Lung (tissue), 12 donors: ENCODE data around the gene MARK3. TPM values are rescaled to one million over a fixed set of nuclear protein-coding genes. Genes with fewer than 3 reads are reported as not detected.

Experiments used
- ATAC-seq: fragments of 200-7000 bp; cut with Tn5 transposase; one replicate; pipeline ENCODE4 v1.9.1; 2020; ENCODE audit warnings: moderate number of reproducible peaks; ENCODE audit not compliant: insufficient read depth, low FRiP score
- DNase-seq, 3 donors: peaks; one replicate each; pipeline ENCODE4 v3.0.0-alpha.2; 2013 to 2017
- H3K27ac ChIP-seq, 2 donors: one replicate each; pipeline ENCODE4 v1.5.1; 2013; ENCODE audit warnings: mild to moderate bottlenecking in 2 of 2, moderate library complexity in 2 of 2, control low read depth in 1 of 2, inconsistent platforms in 1 of 2, low read depth in 1 of 2, low read length in 1 of 2
- H3K27me3 ChIP-seq, 3 donors: one replicate each; pipeline ENCODE4 v1.5.1; 2013; ENCODE audit warnings: low read length in 2 of 3; ENCODE audit not compliant: control insufficient read depth in 3 of 3, insufficient read depth in 3 of 3
- H3K36me3 ChIP-seq, 4 donors: one replicate each; pipeline ENCODE4 v1.5.1; 2013; ENCODE audit warnings: low read length in 4 of 4, mild to moderate bottlenecking in 1 of 4, moderate library complexity in 1 of 4; ENCODE audit not compliant: control insufficient read depth in 4 of 4, insufficient read depth in 4 of 4
- H3K4me1 ChIP-seq, 5 donors: one replicate each; pipeline ENCODE4 v1.5.1; 2013; ENCODE audit warnings: low read length in 5 of 5, mild to moderate bottlenecking in 2 of 5, moderate library complexity in 1 of 5; ENCODE audit not compliant: control insufficient read depth in 5 of 5, insufficient read depth in 5 of 5
- H3K4me3 ChIP-seq: one replicate; pipeline ENCODE4 v1.5.1; 2013; ENCODE audit warnings: mild to moderate bottlenecking, control low read depth, moderate library complexity
- H3K9ac ChIP-seq, 2 donors: one replicate each; pipeline ENCODE4 v1.5.1; 2013; ENCODE audit warnings: low read length in 2 of 2, control low read depth in 1 of 2; ENCODE audit not compliant: insufficient read depth in 1 of 2
- H3K9me3 ChIP-seq, 4 donors: one replicate each; pipeline ENCODE4 v1.5.1; 2013; ENCODE audit warnings: low read length in 3 of 4, mild to moderate bottlenecking in 1 of 4, moderate library complexity in 1 of 4; ENCODE audit not compliant: control insufficient read depth in 4 of 4, insufficient read depth in 3 of 4
- CTCF ChIP-seq: IDR thresholded peaks from 2 replicates; pipeline ENCODE4 v1.5.1; 2012; ENCODE audit warnings: mild to moderate bottlenecking; ENCODE audit errors: control extremely low read depth, extremely low read depth
- WGBS, 2 donors: extraction: QIAGEN DNeasy Blood & Tissue Kit; methylation state at CpG; one replicate each; pipeline ENCODE4 v1.1.7; 2013; 5-methylcytosine and 5-hydroxymethylcytosine counted together
- polyA plus RNA-seq, 2 donors: library from polyadenylated mRNA; stranded (reverse); fragments of 200-250 nt; gene quantifications; one replicate each; pipeline ENCODE4 v1.2.1, GENCODE V29; 2013
- total RNA-seq, 2 donors: library from RNA; depleted of rRNA in 1 of 2; stranded (reverse); fragments of >200 nt in 1 of 2; gene quantifications; one replicate each; pipeline ENCODE4 v1.2.1, GENCODE V29; 2014 to 2021
- donor health status: control.
- donor health status: control.
- donor health status: Bipolar disorder and iron deficiency.
- donor health status: healthy.
- donor health status: DM: yes; HTN: yes; CAD: no.

MARK3 gene
- total and polyA plus RNA-seq, 4 donors: 56.2 to 177 (median 101) TPM

- DNase-seq (no peak), ATAC-seq (no peak)
- 75 to 90% methylated on average over 10 of the region's 10 CpGs for WGBS, 2 donors
- H3K4me3 ChIP-seq: no peak overlapping the region
- no peak for TF ChIP-seq CTCF
- H3K27ac ChIP-seq: no peak overlapping the region
- H3K9ac ChIP-seq: no peak overlapping the region
- no peaks in the 10 kb centered on the region for H3K27me3 ChIP-seq
- H3K36me3 ChIP-seq: no peaks in the 10 kb centered on the region
- peaks cover 0 to 36% (median 19%) of the 10 kb centered on the region in 5 donors for H3K4me1 ChIP-seq
- no peaks in the 10 kb centered on the region for H3K9me3 ChIP-seq
Observed at GRCh38 chr14:103517174-103517566, 132.0 kb downstream of the MARK3 start.

GRCh38 chr14:103517721-103518421 lies 132.7 kb downstream of the MARK3 start:
- 41 to 57% methylated on average over 20 of the region's 20 CpGs for WGBS, 2 donors
- peak overlapping the region in 1 of 2 donors; percentile 10 for H3K27ac ChIP-seq
- H3K27me3 ChIP-seq: no peaks in the 10 kb centered on the region
- ATAC-seq: no peak
- no peaks in the 10 kb centered on the region for H3K9me3 ChIP-seq
- peak; percentile 51 to 60 (median 52) for DNase-seq
- peaks cover 0 to 32% (median 21%) of the 10 kb centered on the region in 5 donors for H3K4me1 ChIP-seq
- H3K4me3 ChIP-seq: no peak overlapping the region
- no peaks in the 10 kb centered on the region for H3K36me3 ChIP-seq
- TF ChIP-seq CTCF: no peak
- no peak overlapping the region for H3K9ac ChIP-seq

- H3K4me1 ChIP-seq: peaks cover 0 to 34% (median 20%) of the 10 kb centered on the region in 5 donors
- WGBS, 2 donors: 47 to 60% methylated on average over 8 to 9 of the region's 9 CpGs
- DNase-seq: peak in 2 of 3 donors; percentile 55 to 65
- TF ChIP-seq CTCF: peak; percentile 76
- ATAC-seq: no peak
- H3K27ac ChIP-seq: peak overlapping the region in 1 of 2 donors; percentile 33
- no peaks in the 10 kb centered on the region for H3K27me3 ChIP-seq
- no peaks in the 10 kb centered on the region for H3K9me3 ChIP-seq
- no peak overlapping the region for H3K9ac ChIP-seq
- no peaks in the 10 kb centered on the region for H3K36me3 ChIP-seq
- no peak overlapping the region for H3K4me3 ChIP-seq
Observed at GRCh38 chr14:103518422-103519042, 133.3 kb downstream of the MARK3 start.
